ENCODE measurements around the gene EXOC3L2.

The EXOC3L2 gene

DNA sequence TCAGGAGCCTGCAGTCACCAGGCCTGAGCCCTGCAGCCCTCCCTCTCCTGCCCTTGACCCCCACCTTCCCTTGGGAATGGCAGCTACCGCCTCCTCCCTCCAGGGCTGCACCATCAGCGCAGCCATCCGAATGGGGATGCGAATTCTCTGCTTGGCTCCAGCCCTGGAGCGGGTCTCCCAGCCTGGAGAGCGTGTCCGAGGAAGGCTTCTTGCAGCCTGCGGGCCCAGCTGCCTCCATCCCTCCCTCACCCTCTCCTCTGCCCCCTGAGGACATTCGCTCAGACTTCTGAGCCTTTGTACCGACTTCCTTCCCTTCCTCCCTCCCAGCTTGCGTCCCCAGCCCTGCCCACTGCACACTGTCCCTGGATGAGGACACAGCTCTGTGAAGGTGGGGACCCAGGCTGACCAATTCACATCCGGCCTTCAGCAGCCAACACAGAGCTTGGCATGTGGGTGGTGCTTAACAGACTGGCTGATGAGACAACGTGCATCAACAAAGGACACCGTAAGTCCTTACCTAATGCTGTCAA is 78.4 kb downstream of the EXOC3L2 start:
- Mint-ChIP-seq H3K36me3 (ENCODE audit: low read depth) (no peaks in the 10 kb centered on the region), H3K27ac (no peak overlapping the region), H3K9me3 (no peaks in the 10 kb centered on the region), H3K27me3 (ENCODE audit: low read depth) (peaks cover 8% of the 10 kb centered on the region), H3K4me3 (no peak overlapping the region), H3K4me1 (no peaks in the 10 kb centered on the region)
- TF ChIP-seq, protein P1, sequence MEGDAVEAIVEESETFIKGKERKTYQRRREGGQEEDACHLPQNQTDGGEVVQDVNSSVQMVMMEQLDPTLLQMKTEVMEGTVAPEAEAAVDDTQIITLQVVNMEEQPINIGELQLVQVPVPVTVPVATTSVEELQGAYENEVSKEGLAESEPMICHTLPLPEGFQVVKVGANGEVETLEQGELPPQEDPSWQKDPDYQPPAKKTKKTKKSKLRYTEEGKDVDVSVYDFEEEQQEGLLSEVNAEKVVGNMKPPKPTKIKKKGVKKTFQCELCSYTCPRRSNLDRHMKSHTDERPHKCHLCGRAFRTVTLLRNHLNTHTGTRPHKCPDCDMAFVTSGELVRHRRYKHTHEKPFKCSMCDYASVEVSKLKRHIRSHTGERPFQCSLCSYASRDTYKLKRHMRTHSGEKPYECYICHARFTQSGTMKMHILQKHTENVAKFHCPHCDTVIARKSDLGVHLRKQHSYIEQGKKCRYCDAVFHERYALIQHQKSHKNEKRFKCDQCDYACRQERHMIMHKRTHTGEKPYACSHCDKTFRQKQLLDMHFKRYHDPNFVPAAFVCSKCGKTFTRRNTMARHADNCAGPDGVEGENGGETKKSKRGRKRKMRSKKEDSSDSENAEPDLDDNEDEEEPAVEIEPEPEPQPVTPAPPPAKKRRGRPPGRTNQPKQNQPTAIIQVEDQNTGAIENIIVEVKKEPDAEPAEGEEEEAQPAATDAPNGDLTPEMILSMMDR (IDR thresholded peaks at IDR 0.05; ENCODE audit: unreplicated experiment in 3 of 3), result no peak

DNA sequence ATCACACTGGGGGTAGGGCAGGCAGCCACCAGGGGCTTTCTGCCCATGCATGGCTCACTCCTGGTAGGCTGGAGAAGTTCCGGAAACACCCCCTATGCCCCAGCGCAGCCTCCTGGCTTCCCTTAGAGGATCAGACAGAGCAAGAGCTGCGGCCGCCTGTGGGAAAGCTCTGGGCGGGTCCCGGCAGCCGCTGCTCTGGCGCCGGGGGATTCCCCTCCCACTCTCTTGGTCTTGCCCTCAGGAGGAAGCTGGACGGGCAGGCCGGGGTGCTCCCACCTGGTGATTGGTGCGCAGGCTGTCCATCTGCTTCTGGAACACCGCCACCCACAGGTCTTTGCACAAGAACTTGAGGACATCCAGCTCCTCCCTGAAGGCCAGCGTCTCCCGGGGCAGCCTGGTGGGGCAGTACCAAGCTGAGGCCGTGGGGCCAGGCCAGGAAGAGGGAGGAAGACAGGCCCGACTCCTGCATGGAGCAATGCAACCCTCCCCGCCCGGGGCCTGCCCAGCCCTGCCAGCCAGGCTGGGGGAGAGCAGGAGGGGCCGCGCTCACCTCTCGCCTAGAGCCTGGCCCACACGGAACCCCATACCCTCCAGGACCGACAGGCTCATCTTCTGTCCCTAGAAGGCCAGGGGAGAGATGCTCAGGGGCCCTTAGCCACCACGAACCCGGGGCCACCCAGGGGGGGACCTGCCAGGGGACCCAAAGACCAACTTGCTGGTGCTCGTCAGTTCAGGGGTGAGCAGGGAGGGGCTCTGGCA is 80.5 kb downstream of the EXOC3L2 start:
- Mint-ChIP-seq H3K4me1 (no peaks in the 10 kb centered on the region), H3K27ac (no peak overlapping the region), H3K36me3 (ENCODE audit: low read depth) (no peaks in the 10 kb centered on the region), H3K9me3 (no peaks in the 10 kb centered on the region), H3K27me3 (ENCODE audit: low read depth) (peaks cover 14% of the 10 kb centered on the region), H3K4me3 (no peak overlapping the region)
- TF ChIP-seq, protein P1 (IDR thresholded peaks at IDR 0.05; ENCODE audit: unreplicated experiment in 3 of 3), result no peak

DNA sequence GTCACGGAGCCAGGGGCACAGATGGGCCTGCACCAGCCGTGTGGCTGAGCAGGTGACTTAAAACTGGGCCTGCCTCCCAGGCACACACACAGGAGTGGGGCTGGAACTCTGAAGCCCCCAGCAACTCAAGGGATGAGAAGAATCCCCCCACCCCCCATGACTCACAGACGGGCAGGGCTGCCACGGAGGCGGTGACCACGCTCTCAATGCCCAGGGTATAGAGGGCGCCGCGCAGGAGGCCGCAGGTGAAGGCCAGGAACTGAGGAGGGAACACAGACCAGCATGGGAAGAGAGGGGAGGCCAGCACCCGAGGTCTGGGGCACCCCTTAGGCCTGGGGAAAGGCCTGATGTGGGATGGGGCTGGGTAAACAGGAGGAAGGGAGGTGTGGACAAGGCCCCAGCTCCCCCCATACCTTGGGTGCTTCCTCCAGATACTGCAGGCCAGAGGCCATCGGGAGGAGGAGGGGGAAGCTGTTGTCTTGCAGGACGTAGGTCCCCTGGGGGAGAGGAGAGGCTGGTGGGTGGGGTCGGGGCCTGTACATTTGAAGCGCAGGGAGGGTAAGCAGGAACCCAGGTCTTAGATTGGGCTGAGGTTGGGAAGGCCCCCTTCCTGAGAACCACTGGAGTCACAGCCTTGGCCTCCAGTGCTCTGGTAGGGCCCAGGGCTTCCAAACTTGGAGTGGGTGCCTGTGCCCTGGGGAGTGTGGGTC is 81.3 kb downstream of the EXOC3L2 start:
- no peaks in the 10 kb centered on the region for H3K9me3 Mint-ChIP-seq
- no peaks in the 10 kb centered on the region for H3K4me1 Mint-ChIP-seq
- no peak overlapping the region for H3K4me3 Mint-ChIP-seq

DNA sequence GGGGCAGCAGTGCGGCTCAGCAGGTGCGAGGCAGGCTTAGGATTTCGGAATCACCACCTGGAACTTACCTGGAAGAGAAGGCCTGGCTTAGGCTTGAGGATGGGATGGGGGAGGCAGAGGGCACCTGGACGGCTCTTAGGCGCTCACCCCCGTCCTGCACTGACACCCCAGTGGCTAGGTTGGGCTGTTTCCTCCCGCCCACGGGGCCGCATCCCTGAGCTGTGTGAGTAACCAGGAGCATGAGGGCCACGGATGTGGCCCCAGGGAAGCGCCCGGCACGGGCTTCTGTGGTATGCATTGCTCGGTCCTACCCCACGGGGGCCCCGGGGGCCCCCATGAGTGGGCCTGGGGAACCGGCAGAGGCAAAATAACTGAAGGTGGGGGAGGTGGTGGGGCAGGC is 82.1 kb downstream of the EXOC3L2 start:
- TF ChIP-seq, protein P1 (IDR thresholded peaks at IDR 0.05; ENCODE audit: unreplicated experiment in 3 of 3), result no peak
- peaks cover 14% of the 10 kb centered on the region for H3K27me3 Mint-ChIP-seq (ENCODE audit: low read depth)
- H3K9me3 Mint-ChIP-seq, result no peaks in the 10 kb centered on the region
- H3K4me1 Mint-ChIP-seq, result no peaks in the 10 kb centered on the region
- H3K4me3 Mint-ChIP-seq, result no peak overlapping the region
- no peak overlapping the region for H3K27ac Mint-ChIP-seq
- no peaks in the 10 kb centered on the region for H3K36me3 Mint-ChIP-seq (ENCODE audit: low read depth)

More for the DNA sequence above, 81.3 kb downstream of the EXOC3L2 start:
- H3K36me3 Mint-ChIP-seq (ENCODE audit: low read depth), result no peaks in the 10 kb centered on the region
- peaks cover 14% of the 10 kb centered on the region for H3K27me3 Mint-ChIP-seq (ENCODE audit: low read depth)
- no peak overlapping the region for H3K27ac Mint-ChIP-seq
- TF ChIP-seq, protein P1 (IDR thresholded peaks at IDR 0.05; ENCODE audit: unreplicated experiment in 3 of 3), result no peak

DNA sequence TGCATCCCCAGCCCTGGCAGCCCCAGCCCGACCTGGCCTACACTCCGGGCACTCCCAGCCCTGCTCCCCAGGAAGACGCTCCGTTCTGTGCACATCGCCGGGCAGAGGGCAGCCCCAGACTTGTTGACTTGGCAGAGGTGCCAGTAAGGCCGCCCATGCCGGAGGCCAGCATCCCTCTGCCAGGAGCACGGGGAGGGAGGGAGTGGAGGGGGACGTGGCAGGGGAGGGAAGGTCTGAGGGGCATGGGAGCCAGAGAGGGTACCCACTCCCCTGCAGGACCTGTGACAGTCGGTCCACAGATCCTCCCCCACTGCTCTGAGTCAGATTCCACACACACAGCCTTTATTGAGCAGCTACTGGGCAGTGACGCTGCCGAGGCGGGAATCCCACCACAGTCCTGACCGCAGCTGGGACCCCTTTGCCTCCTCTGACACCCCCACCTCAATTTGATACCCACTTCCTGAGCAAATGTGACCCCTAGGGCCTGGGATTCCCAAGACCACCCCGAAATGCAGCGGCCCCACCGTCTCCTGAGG is 82.5 kb downstream of the EXOC3L2 start:
- H3K27ac Mint-ChIP-seq, result no peak overlapping the region
- H3K9me3 Mint-ChIP-seq, result no peaks in the 10 kb centered on the region
- TF ChIP-seq, protein P1 (IDR thresholded peaks at IDR 0.05; ENCODE audit: unreplicated experiment in 3 of 3), result no peak
- no peaks in the 10 kb centered on the region for H3K36me3 Mint-ChIP-seq (ENCODE audit: low read depth)
- no peaks in the 10 kb centered on the region for H3K4me1 Mint-ChIP-seq
- H3K4me3 Mint-ChIP-seq, result no peak overlapping the region
- peaks cover 18% of the 10 kb centered on the region for H3K27me3 Mint-ChIP-seq (ENCODE audit: low read depth)
